K562 (cell line): Measurements from ENCODE around the gene RTN4.

Source experiments
- CBX8 ChIP-seq: fragments of 200-600 bp; sonication (generic); IDR thresholded peaks from 2 replicates; pipeline ENCODE4 v1.6.1; 2012; ENCODE audit warnings: borderline replicate concordance, mixed run types, low read depth, mild to moderate bottlenecking, moderate library complexity, mixed read lengths, low read length, control low read depth, inconsistent platforms; ENCODE audit not compliant: poor library complexity, severe bottlenecking; ENCODE audit errors: extremely low read depth
- FOXM1 ChIP-seq, 2 experiments: fragments of 450-650 bp in 1 of 2; sonication (generic) in 1 of 2; formaldehyde crosslinking in 1 of 2; IDR thresholded peaks; 2 replicates each; pipeline versions ENCODE4 v1.6.1 to v1.9.0; 2017 to 2022; ENCODE audit warnings: low read depth in 2 of 2, mild to moderate bottlenecking in 2 of 2, missing genetic modification reagents in 1 of 2, moderate library complexity in 1 of 2
- L3MBTL2 ChIP-seq: fragments of 450-650 bp; IDR thresholded peaks from 2 replicates; pipeline ENCODE4 v1.6.1; 2016; ENCODE audit warnings: mild to moderate bottlenecking, moderate library complexity
- MYBL2 ChIP-seq, 2 experiments: fragments of 450-650 bp in 1 of 2; sonication (generic) in 1 of 2; formaldehyde crosslinking in 1 of 2; IDR thresholded peaks; 2 replicates each; pipeline versions ENCODE4 v1.6.1 to v1.8.1; 2017 to 2022; ENCODE audit warnings: borderline replicate concordance in 1 of 2, inconsistent platforms in 1 of 2, low read depth in 1 of 2, mild to moderate bottlenecking in 1 of 2, missing genetic modification reagents in 1 of 2, moderate library complexity in 1 of 2
- RCOR1 ChIP-seq, 2 experiments: IDR thresholded peaks; 2 replicates each; pipeline ENCODE4 v1.6.1; 2012; ENCODE audit warnings: low read depth in 2 of 2, low read length in 2 of 2, borderline replicate concordance in 1 of 2, improper control_type of control experiment in 1 of 2
- SIN3A ChIP-seq, 2 experiments: fragments of 150-350 bp in 1 of 2; IDR thresholded peaks; 2 replicates each; pipeline ENCODE4 v1.6.1; 2011 to 2016; ENCODE audit warnings: borderline replicate concordance in 2 of 2, low read depth in 2 of 2, low read length in 2 of 2, mild to moderate bottlenecking in 2 of 2, moderate library complexity in 2 of 2; ENCODE audit not compliant: control insufficient read depth in 1 of 2
- ZKSCAN8 ChIP-seq: fragments of 200-800 bp; sonication (Bioruptor generic); IDR thresholded peaks from 2 replicates; pipeline ENCODE4 v1.6.1; 2016; ENCODE audit warnings: missing genetic modification characterization, missing compliant biosample characterization
- TF ChIP-seq, protein P1 (sequence below), 3 experiments: IDR thresholded peaks in 2 of 3; conservative IDR thresholded peaks in 1 of 3; 2 replicates each; pipeline ENCODE4 v1.5.1; 2011 to 2012; ENCODE audit warnings: low read length in 3 of 3, mild to moderate bottlenecking in 3 of 3, control low read depth in 2 of 3, improper control_type of control experiment in 1 of 3, inconsistent platforms in 1 of 3, low read depth in 1 of 3, mixed read lengths in 1 of 3, moderate library complexity in 1 of 3; ENCODE audit not compliant: insufficient read depth in 2 of 3
- TF ChIP-seq, protein P2 (sequence below): IDR thresholded peaks from 3 replicates; pipeline ENCODE4 v1.6.1; 2011; ENCODE audit warnings: borderline replicate concordance, mild to moderate bottlenecking; ENCODE audit not compliant: insufficient read length, insufficient read depth
- TF ChIP-seq, protein P3 (sequence below): sonication (generic); formaldehyde crosslinking; IDR thresholded peaks from 2 replicates; pipeline ENCODE4 v1.9.0; 2022; ENCODE audit warnings: mild to moderate bottlenecking, missing genetic modification reagents

DNA sequence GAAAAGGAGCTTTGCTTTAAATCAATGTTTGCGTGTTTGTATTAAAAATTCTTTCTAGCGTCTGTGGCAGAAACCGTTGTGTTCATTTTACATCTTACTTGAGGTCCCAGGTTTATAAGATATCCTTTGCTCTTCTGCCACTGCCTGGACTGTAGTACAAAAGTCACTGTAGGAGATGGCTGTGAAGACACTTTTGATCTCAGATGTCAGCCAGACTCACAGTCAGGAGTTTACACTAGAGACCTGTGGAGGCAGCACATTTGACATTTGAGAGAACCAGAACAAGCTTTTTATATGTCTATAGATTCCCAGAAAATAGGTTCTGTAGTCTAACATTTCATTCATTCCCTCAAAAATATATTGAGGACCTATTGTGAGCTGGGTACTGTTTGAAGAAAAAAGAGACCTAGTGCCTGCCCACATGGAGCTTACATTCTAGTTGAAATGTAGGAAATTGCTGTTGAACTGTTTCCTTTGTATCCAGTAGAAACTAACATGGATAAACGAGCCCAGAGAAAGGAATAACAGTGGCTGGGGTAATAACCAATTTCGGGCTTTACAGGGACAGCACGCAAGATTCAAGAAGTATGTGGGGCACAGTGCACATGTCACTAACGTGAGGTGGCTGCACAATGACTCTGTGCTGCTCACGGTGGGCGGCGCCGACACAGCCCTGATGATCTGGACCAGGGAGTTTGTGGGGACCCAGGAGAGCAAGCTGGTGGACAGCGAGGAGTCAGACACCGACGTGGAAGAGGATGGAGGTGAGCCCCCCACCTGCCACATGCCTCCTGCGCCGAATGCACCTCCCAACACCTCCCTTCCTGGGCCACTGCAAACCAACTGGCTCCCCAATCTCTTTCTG lies 122.3 kb downstream of the RTN4 start:
- TF ChIP-seq ZKSCAN8: no peak
- TF ChIP-seq, protein P1, sequence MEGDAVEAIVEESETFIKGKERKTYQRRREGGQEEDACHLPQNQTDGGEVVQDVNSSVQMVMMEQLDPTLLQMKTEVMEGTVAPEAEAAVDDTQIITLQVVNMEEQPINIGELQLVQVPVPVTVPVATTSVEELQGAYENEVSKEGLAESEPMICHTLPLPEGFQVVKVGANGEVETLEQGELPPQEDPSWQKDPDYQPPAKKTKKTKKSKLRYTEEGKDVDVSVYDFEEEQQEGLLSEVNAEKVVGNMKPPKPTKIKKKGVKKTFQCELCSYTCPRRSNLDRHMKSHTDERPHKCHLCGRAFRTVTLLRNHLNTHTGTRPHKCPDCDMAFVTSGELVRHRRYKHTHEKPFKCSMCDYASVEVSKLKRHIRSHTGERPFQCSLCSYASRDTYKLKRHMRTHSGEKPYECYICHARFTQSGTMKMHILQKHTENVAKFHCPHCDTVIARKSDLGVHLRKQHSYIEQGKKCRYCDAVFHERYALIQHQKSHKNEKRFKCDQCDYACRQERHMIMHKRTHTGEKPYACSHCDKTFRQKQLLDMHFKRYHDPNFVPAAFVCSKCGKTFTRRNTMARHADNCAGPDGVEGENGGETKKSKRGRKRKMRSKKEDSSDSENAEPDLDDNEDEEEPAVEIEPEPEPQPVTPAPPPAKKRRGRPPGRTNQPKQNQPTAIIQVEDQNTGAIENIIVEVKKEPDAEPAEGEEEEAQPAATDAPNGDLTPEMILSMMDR (IDR thresholded peaks at IDR 0.05 in 2 of 3, conservative IDR thresholded peaks at IDR 0.05 in 1 of 3; ENCODE audit: insufficient read depth in 2 of 3, low read depth in 1 of 3, low read length in 3 of 3): no peak
- no peak for TF ChIP-seq SIN3A (IDR thresholded peaks at IDR 0.05; ENCODE audit: borderline replicate concordance in 2 of 2, control insufficient read depth in 1 of 2, low read depth in 2 of 2, low read length in 2 of 2)
- TF ChIP-seq MYBL2 (IDR thresholded peaks at IDR 0.05; ENCODE audit: low read depth): no peak
- no peak for TF ChIP-seq MYBL2 (CRISPR knock-in tag; IDR thresholded peaks at IDR 0.05; ENCODE audit: borderline replicate concordance)
- TF ChIP-seq, protein P2, sequence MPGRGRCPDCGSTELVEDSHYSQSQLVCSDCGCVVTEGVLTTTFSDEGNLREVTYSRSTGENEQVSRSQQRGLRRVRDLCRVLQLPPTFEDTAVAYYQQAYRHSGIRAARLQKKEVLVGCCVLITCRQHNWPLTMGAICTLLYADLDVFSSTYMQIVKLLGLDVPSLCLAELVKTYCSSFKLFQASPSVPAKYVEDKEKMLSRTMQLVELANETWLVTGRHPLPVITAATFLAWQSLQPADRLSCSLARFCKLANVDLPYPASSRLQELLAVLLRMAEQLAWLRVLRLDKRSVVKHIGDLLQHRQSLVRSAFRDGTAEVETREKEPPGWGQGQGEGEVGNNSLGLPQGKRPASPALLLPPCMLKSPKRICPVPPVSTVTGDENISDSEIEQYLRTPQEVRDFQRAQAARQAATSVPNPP: no peak
- TF ChIP-seq, protein P3, sequence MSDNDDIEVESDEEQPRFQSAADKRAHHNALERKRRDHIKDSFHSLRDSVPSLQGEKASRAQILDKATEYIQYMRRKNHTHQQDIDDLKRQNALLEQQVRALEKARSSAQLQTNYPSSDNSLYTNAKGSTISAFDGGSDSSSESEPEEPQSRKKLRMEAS (CRISPR knock-in tag): no peak
- TF ChIP-seq RCOR1 (IDR thresholded peaks at IDR 0.05; ENCODE audit: borderline replicate concordance in 1 of 2, low read depth in 2 of 2, low read length in 2 of 2): no peak
- no peak for TF ChIP-seq L3MBTL2
- no peak for TF ChIP-seq CBX8
- no peak for TF ChIP-seq FOXM1 (IDR thresholded peaks at IDR 0.05; ENCODE audit: low read depth)
- no peak for TF ChIP-seq FOXM1 (CRISPR knock-in tag; IDR thresholded peaks at IDR 0.05; ENCODE audit: low read depth)
